GM12878 (cell line): ENCODE measurements around the gene PADI3. TPM values are rescaled to one million over a fixed set of nuclear protein-coding genes. Genes with fewer than 3 reads are reported as not detected.

Source experiments
- ATAC-seq: fragments of 200-7000 bp; cut with Tn5 transposase; 3 replicates; pipeline ENCODE4 v1.9.1; 2020; ENCODE audit warnings: mild to moderate bottlenecking, moderate library complexity
- BruUV-seq: library from RNA; stranded (reverse); fragments of 400-500 nt; replicated peaks from 2 replicates; lab custom pipeline; 2021; lab: Mats Ljungman, UMichigan
- CTCF ChIA-PET: fragments of 300-600 bp; sonication (Branson Sonifier 250); formaldehyde crosslinking; extraction: SDS; loops from one replicate; lab custom pipeline; 2021; ENCODE audit warnings: inconsistent platforms; lab: Yijun Ruan, JAX
- POLR2A ChIA-PET: fragments of 350-600 bp; formaldehyde crosslinking; extraction: SDS; loops from one replicate; lab custom pipeline; 2021; ENCODE audit warnings: inconsistent platforms; lab: Charles Lee
- RAD21 ChIA-PET: fragments of 300-600 bp; sonication (Branson Sonifier 250); formaldehyde crosslinking; loops from one replicate; lab custom pipeline; 2023; ENCODE audit warnings: antibody characterized with exemption; ENCODE audit not compliant: unreplicated experiment; lab: Charles Lee
- SMC1A ChIA-PET: fragments of 300-600 bp; sonication (Branson Sonifier 250); formaldehyde crosslinking; loops from one replicate; lab custom pipeline; 2023; ENCODE audit not compliant: unreplicated experiment, uncharacterized antibody; lab: Charles Lee
- DNase-seq: peaks from one replicate; pipeline ENCODE4 v3.0.0-alpha.2; 2011; ENCODE audit warnings: low read depth, low spot score
- FAIRE-seq: peaks from 3 replicates; lab custom pipeline; 2011; peaks lifted over from hg19 to GRCh38; lab: Jason Lieb, UNC
- H2AFZ ChIP-seq: 2 replicates; pipeline ENCODE4 v1.6.0; 2011; ENCODE audit warnings: low read depth, low read length, control low read depth; ENCODE audit not compliant: control insufficient read depth
- H3K27ac ChIP-seq: 2 replicates; pipeline ENCODE4 v1.5.1; 2011; ENCODE audit warnings: control low read depth; ENCODE audit not compliant: control insufficient read depth, insufficient read depth
- H3K27me3 ChIP-seq, 2 experiments: replicated peaks in 1 of 2; 2 replicates each; pipeline versions ENCODE4 v1.6.0 to v1.6.1; 2011; ENCODE audit warnings: low read length in 1 of 2; ENCODE audit not compliant: control insufficient read depth in 2 of 2, insufficient read depth in 2 of 2
- H3K36me3 ChIP-seq, 2 experiments: 2 replicates each; pipeline ENCODE4 v1.5.1; 2011; ENCODE audit warnings: low read length in 1 of 2; ENCODE audit not compliant: control insufficient read depth in 2 of 2, insufficient read depth in 2 of 2
- H3K4me1 ChIP-seq: 2 replicates; pipeline ENCODE4 v1.6.1; 2011; ENCODE audit warnings: mild to moderate bottlenecking, low read length, moderate library complexity, mixed read lengths; ENCODE audit not compliant: control insufficient read depth, insufficient read depth
- H3K4me2 ChIP-seq: 2 replicates; pipeline ENCODE4 v1.6.0; 2011; ENCODE audit warnings: control low read depth; ENCODE audit not compliant: control insufficient read depth, insufficient read depth
- H3K4me3 ChIP-seq: fragments of 200-600 bp; sonication (generic); 2 replicates; pipeline ENCODE4 v1.5.1; 2016
- H3K79me2 ChIP-seq: 2 replicates; pipeline ENCODE4 v1.6.0; 2011; ENCODE audit warnings: low read length; ENCODE audit not compliant: control insufficient read depth, insufficient read depth
- H3K9ac ChIP-seq: 2 replicates; pipeline ENCODE4 v1.8.0; 2011; ENCODE audit warnings: low read length, control low read depth, mixed read lengths; ENCODE audit not compliant: control insufficient read depth, insufficient read depth
- H3K9me3 ChIP-seq: replicated peaks from 3 replicates; pipeline ENCODE4 v1.5.1; 2011; ENCODE audit warnings: mild to moderate bottlenecking, low read length; ENCODE audit not compliant: control insufficient read depth, insufficient read depth
- H4K20me1 ChIP-seq: 2 replicates; pipeline ENCODE4 v1.6.0; 2011; ENCODE audit not compliant: control insufficient read depth, insufficient read depth
- ETV6 ChIP-seq, 2 experiments: fragments of 450-650 bp in 1 of 2; IDR thresholded peaks in 1 of 2; conservative IDR thresholded peaks in 1 of 2; 2 replicates each; pipeline ENCODE4 v1.6.1; 2014; ENCODE audit warnings: antibody characterized with exemption in 1 of 2, borderline replicate concordance in 1 of 2, low read depth in 1 of 2, mild to moderate bottlenecking in 1 of 2, moderate library complexity in 1 of 2
- FOS ChIP-seq: IDR thresholded peaks from 3 replicates; pipeline ENCODE4 v1.6.1; 2011; ENCODE audit warnings: borderline replicate concordance; ENCODE audit not compliant: insufficient read length; ENCODE audit errors: extremely low read depth
- JUND ChIP-seq: IDR thresholded peaks from 2 replicates; pipeline ENCODE4 v1.6.1; 2012; ENCODE audit warnings: low read depth, mild to moderate bottlenecking, low read length, improper control_type of control experiment, moderate library complexity
- KLF5 ChIP-seq: fragments of 450-650 bp; IDR thresholded peaks from 2 replicates; pipeline ENCODE4 v1.6.1; 2014; ENCODE audit warnings: mild to moderate bottlenecking; ENCODE audit not compliant: partially characterized antibody
- PAX8 ChIP-seq: fragments of 450-650 bp; IDR thresholded peaks from 2 replicates; pipeline ENCODE4 v1.6.1; 2017; ENCODE audit warnings: mild to moderate bottlenecking, moderate library complexity
- RAD51 ChIP-seq: fragments of 450-650 bp; IDR thresholded peaks from 2 replicates; pipeline ENCODE4 v1.6.1; 2016; ENCODE audit warnings: moderate library complexity, mild to moderate bottlenecking, inconsistent platforms
- RELA ChIP-seq: fragments of 450-650 bp; IDR thresholded peaks from 2 replicates; pipeline ENCODE4 v1.8.0; 2014; ENCODE audit warnings: borderline replicate concordance; ENCODE audit not compliant: partially characterized antibody
- SMAD5 ChIP-seq: IDR thresholded peaks from 2 replicates; pipeline ENCODE4 v1.6.1; 2016; ENCODE audit warnings: antibody characterized with exemption, low read depth
- SUZ12 ChIP-seq: fragments of 200-600 bp; sonication (generic); IDR thresholded peaks from one replicate; pipeline ENCODE4 v1.6.1; 2018; ENCODE audit warnings: antibody characterized with exemption, mild to moderate bottlenecking; ENCODE audit not compliant: unreplicated experiment
- TCF7 ChIP-seq: IDR thresholded peaks from 2 replicates; pipeline ENCODE4 v1.6.1; 2014; ENCODE audit warnings: antibody characterized with exemption, borderline replicate concordance
- ZBED1 ChIP-seq: IDR thresholded peaks from 2 replicates; pipeline ENCODE4 v1.6.1; 2016; ENCODE audit warnings: borderline replicate concordance
- ZSCAN29 ChIP-seq: fragments of 450-650 bp; IDR thresholded peaks from 2 replicates; pipeline ENCODE4 v1.6.1; 2017; ENCODE audit warnings: mild to moderate bottlenecking, moderate library complexity
- WGBS: methylation state at CpG from one replicate; pipeline ENCODE4 v1.1.6; 2016; ENCODE audit warnings: low lambda C conversion rate; ENCODE audit not compliant: insufficient replicate concordance, insufficient coverage; ENCODE audit errors: missing lambda C conversion rate; 5-methylcytosine and 5-hydroxymethylcytosine counted together
- in situ Hi-C: fragments of 300-500 bp; cut with MboI; formaldehyde crosslinking; loops from 9 replicates; pipeline ENCODE4 v1.14.3; 2018; ENCODE audit warnings: mixed read lengths
- intact Hi-C: fragments of 100-400 bp; cut with micrococcal nuclease; formaldehyde crosslinking; loops from one replicate; pipeline ENCODE4 v1.14.2; 2022; ENCODE audit not compliant: unreplicated experiment
- polyA plus RNA-seq, 11 experiments: library from polyadenylated mRNA; depleted of rRNA in 4 of 11; unstranded in 6 of 11; stranded (reverse) in 5 of 11; fragments of >200 nt; fragmentation: Nextera tagmentation in 4 of 11; fragmentation: Illumina TruSeq in 1 of 11; extraction: Ambion mirVana in 4 of 11; extraction: Trizol in 1 of 11; gene quantifications; 1 replicate in 1 of 11; 2 replicates in 10 of 11; pipeline versions ENCODE4 v1.2.1 to v1.2.3, GENCODE V29; 2011 to 2016; ENCODE audit warnings: inconsistent platforms in 2 of 11, missing spikeins in 2 of 11, low read depth in 1 of 11
- total RNA-seq, 4 experiments: library from RNA; depleted of rRNA in 3 of 4; stranded (reverse); fragments of >200 nt in 3 of 4; fragmentation: Illumina TruSeq in 1 of 4; extraction: Trizol in 1 of 4; gene quantifications; 2 replicates each; pipeline versions ENCODE4 v1.2.1 to v1.2.3, GENCODE V29; 2013 to 2021
- TF ChIP-seq, protein P1 (sequence below): IDR thresholded peaks from 2 replicates; pipeline ENCODE4 v1.6.1; 2011; ENCODE audit warnings: borderline replicate concordance, low read depth, mild to moderate bottlenecking, moderate library complexity, mixed read lengths, low read length; ENCODE audit not compliant: insufficient read depth; ENCODE audit errors: extremely low read length
- TF ChIP-seq, protein P2 (sequence below): fragments of 150-350 bp; IDR thresholded peaks from 2 replicates; pipeline ENCODE4 v1.6.1; 2014; ENCODE audit warnings: mild to moderate bottlenecking, low read depth, low read length
- TF ChIP-seq, protein P3 (sequence below): fragments of 450-650 bp; IDR thresholded peaks from 2 replicates; pipeline ENCODE4 v1.6.1; 2018; ENCODE audit warnings: borderline replicate concordance, mild to moderate bottlenecking; ENCODE audit not compliant: partially characterized antibody

The PADI3 gene
- total and polyA plus RNA-seq, 10 of the 15 experiments (the other 5 are each of a cell fraction or from before 2014, with no cell fraction given), result 0.01 TPM; not detected in 9

DNA sequence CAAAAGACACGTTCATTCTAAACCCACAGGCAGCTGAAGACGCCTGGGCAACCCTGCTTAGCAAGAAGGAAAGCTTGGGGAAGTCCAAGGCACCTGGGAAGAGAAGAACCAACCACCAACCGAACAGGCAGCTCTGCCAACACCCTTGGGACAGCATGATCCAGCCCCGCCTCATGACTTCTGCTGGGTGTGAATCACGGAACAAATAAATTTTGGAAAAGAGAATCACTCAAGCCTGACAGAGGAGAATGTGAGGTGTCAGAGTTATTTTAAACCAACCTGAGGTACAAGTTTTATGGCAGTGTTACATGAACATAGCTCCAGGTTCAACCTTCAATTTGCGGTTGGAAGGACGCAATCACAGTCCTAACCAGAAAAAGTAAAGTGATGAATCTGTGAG lies 49.1 kb downstream of the PADI3 start:
- FAIRE-seq (no peak), DNase-seq (no peak), ATAC-seq (no peak)
- WGBS, result 26% methylated on average over 7 of the region's 7 CpGs
- ChIA-PET POLR2A (no interaction called here), RAD21 (no interaction called here), SMC1A (no interaction called here), CTCF (no interaction called here)
- in situ Hi-C loops (no loop called here), intact Hi-C loops (no loop called here)
- BruUV-seq, result no TSS peak
- Histone ChIP-seq H4K20me1 (no peaks in the 10 kb centered on the region), H3K27me3 (no peaks in the 10 kb centered on the region), H3K36me3 (no peaks in the 10 kb centered on the region), H3K27ac (no peak overlapping the region), H3K4me3 (no peak overlapping the region), H3K9ac (no peak overlapping the region), H3K79me2 (no peaks in the 10 kb centered on the region), H3K9me3 (no peaks in the 10 kb centered on the region; the same call in 2 of the 3 replicates), H2AFZ (no peak overlapping the region), H3K4me1 (no peaks in the 10 kb centered on the region), H3K4me2 (no peak overlapping the region)
- TF ChIP-seq KLF5, result no peak
- TF ChIP-seq, protein P1, sequence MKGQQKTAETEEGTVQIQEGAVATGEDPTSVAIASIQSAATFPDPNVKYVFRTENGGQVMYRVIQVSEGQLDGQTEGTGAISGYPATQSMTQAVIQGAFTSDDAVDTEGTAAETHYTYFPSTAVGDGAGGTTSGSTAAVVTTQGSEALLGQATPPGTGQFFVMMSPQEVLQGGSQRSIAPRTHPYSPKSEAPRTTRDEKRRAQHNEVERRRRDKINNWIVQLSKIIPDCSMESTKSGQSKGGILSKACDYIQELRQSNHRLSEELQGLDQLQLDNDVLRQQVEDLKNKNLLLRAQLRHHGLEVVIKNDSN, result no peak
- TF ChIP-seq RAD51, result no peak
- TF ChIP-seq RELA, result no peak
- no peak for TF ChIP-seq JUND
- TF ChIP-seq, protein P2, sequence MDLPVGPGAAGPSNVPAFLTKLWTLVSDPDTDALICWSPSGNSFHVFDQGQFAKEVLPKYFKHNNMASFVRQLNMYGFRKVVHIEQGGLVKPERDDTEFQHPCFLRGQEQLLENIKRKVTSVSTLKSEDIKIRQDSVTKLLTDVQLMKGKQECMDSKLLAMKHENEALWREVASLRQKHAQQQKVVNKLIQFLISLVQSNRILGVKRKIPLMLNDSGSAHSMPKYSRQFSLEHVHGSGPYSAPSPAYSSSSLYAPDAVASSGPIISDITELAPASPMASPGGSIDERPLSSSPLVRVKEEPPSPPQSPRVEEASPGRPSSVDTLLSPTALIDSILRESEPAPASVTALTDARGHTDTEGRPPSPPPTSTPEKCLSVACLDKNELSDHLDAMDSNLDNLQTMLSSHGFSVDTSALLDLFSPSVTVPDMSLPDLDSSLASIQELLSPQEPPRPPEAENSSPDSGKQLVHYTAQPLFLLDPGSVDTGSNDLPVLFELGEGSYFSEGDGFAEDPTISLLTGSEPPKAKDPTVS, result no peak
- TF ChIP-seq ZBED1, result no peak
- TF ChIP-seq PAX8, result no peak
- TF ChIP-seq, protein P3, sequence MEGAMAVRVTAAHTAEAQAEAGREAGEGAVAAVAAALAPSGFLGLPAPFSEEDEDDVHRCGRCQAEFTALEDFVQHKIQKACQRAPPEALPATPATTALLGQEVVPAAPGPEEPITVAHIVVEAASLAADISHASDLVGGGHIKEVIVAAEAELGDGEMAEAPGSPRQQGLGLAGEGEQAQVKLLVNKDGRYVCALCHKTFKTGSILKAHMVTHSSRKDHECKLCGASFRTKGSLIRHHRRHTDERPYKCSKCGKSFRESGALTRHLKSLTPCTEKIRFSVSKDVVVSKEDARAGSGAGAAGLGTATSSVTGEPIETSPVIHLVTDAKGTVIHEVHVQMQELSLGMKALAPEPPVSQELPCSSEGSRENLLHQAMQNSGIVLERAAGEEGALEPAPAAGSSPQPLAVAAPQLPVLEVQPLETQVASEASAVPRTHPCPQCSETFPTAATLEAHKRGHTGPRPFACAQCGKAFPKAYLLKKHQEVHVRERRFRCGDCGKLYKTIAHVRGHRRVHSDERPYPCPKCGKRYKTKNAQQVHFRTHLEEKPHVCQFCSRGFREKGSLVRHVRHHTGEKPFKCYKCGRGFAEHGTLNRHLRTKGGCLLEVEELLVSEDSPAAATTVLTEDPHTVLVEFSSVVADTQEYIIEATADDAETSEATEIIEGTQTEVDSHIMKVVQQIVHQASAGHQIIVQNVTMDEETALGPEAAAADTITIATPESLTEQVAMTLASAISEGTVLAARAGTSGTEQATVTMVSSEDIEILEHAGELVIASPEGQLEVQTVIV, result no peak
- no peak for TF ChIP-seq SUZ12
- TF ChIP-seq TCF7, result no peak
- no peak for TF ChIP-seq SMAD5
- no peak for TF ChIP-seq FOS
- no peak for TF ChIP-seq ETV6 (conservative IDR thresholded peaks at IDR 0.05 in 1 of 2, IDR thresholded peaks at IDR 0.05 in 1 of 2; ENCODE audit: borderline replicate concordance in 1 of 2, low read depth in 1 of 2)
- TF ChIP-seq ZSCAN29, result no peak
